Activated T-helper 9 cell treated with anti-CD3 and anti-CD28 coated beads, Interleukin-2, amount 50 U/mL, for 16 hours (primary cell): ENCODE measurements around the gene DCAF11.

Source experiments
- DNase-seq: peaks from one replicate; pipeline ENCODE4 v3.0.0-alpha.2; 2020; ENCODE audit warnings: low read depth

Gene DCAF11

DNA sequence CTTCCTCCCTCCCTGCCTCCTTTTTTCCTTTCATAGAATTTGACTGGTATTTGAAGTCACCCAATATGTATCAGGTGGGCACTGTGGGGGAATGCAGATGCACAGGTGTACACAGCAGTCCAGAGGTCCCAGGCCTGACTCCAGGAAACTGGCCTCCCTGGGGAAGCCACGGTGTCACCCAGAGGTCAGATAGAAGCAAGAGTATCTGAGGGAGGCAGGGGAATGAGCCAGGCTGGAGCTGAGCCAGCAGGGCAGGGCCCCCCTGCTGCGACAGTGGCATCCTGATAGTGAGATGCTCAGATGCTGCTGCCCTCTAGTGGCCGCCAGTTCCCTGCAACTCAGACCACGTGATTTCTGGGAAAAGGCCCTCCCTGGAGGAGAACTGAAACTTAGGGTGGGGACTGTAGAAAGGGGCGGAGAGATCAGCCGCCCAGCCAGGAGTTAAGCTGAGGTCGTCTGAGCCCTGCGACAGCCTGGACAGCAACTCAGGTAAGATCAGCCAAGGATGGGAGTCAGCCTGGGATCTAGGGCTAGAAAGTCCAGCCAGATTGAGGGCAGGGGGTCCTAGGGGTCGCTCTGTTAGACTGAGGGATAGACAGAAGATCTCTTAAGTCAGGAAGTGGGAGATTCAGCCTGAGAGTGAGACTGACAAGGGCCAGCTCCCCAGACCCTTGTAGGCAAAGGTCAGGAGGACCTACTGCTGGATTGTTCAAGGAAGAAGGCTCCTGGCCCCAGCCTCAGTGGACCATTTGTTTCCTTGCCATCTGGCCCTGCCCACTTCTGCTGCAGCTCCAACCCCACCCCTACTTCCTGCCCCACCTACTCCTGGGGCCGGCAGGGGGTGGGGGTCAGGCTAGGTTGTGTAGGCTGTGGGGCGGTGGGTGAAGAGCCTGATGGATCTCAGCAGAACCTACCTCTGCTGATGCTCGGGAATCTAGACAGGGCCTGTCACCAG, 46.5 kb downstream of the DCAF11 start, which contains the start of gene IRF9:
TSS of gene IRF9 (plus strand) at position 416 of the 955 bp plus-strand sequence. CDS start 880 bp downstream, outside the sequence.
- peak; percentile 95 for DNase-seq

GRCh38 chr14:24162093-24162492, 47.5 kb downstream of the DCAF11 start:
- DNase-seq, result no peak

GRCh38 chr14:24164518-24164991, 50.0 kb downstream of the DCAF11 start:
- no peak for DNase-seq

DNA sequence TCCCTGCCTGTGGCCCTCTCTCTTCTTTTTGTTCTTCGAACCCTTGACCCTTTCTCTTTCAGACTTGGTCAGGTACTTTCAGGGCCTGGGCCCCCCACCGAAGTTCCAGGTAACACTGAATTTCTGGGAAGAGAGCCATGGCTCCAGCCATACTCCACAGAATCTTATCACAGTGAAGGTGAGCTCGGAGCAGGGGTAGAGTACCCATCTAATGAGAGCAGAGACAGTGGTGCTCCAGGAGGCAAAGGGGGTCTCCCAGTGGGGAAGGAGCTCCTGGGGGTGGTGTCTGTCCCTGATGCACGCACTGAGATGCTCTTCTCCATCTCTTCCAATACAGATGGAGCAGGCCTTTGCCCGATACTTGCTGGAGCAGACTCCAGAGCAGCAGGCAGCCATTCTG, 51.2 kb downstream of the DCAF11 start:
- DNase-seq, result no peak

DNA sequence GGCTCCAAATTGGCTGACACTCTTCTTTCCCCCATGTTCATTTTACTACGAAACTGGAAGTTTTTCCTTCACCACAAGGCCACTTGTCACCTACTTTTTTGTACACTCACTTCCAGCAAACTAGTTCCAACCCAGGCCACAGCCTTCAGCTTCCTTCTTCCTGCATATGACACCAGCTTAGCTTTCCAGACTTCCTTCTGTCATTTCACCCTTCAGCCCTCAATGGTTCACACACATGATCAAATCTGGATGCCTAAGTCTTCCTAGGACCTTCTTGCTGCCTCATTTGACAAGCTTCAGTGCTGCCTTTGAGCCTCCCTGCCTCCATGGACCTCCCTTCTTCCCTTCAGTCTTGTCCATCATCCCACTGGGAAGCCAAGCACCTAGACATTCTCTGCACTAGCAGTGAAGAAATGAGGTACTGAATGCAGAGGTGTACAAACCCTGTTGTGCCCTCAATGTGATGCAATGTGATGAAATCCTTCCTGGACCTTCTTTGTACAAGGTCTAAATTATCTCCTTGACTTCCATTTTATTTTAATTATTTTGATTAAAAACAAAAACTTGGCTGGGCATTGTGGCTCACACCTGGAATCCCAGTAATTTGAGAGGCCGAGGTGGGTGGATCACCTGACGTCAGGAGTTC, 53.0 kb downstream of the DCAF11 start:
- DNase-seq, result no peak

GRCh38 chr14:24171422-24172260, 57.1 kb downstream of the DCAF11 start, which contains the start of gene REC8:
REC8 (plus strand) TSS chr14:24172080; CDS start chr14:24172553, 473 bp downstream.
- DNase-seq, result peak; percentile 32

- no peak for DNase-seq
These were observed 57.8 kb downstream of the DCAF11 start for GRCh38 chr14:24172261-24172860.

- DNase-seq, result no peak
These were observed 58.3 kb downstream of the DCAF11 start for GRCh38 chr14:24172871-24173281.
